Activated naive CD8-positive, alpha-beta T cell treated with anti-CD3 and anti-CD28 coated beads, Interleukin-2, amount 50 U/mL, for 24 hours (primary cell): ENCODE measurements around the gene ATP5IF1.

ENCODE experiments used
- ATAC-seq: fragments of 150-1000 bp; cut with Tn5 transposase; one replicate; pipeline ENCODE4 v1.10.0; 2021
- DNase-seq: peaks from one replicate; pipeline ENCODE4 v3.0.0; 2021
- H3K27ac Mint-ChIP-seq: one replicate; pipeline ENCODE4 v1.8.0; 2021; ENCODE audit warnings: mild to moderate bottlenecking, mixed read lengths
- H3K27me3 Mint-ChIP-seq: one replicate; pipeline ENCODE4 v1.8.0; 2021; ENCODE audit warnings: mixed read lengths
- H3K36me3 Mint-ChIP-seq: one replicate; pipeline ENCODE4 v1.8.0; 2021; ENCODE audit warnings: low read depth, mixed read lengths
- H3K4me1 Mint-ChIP-seq: one replicate; pipeline ENCODE4 v1.8.0; 2021; ENCODE audit warnings: mixed read lengths
- H3K4me3 Mint-ChIP-seq: one replicate; pipeline ENCODE4 v1.8.0; 2021; ENCODE audit warnings: mild to moderate bottlenecking, moderate library complexity, mixed read lengths
- H3K9me3 Mint-ChIP-seq: one replicate; pipeline ENCODE4 v1.8.0; 2021; ENCODE audit warnings: mixed read lengths

The ATP5IF1 gene

GRCh38 chr1:28209700-28210099 lies 26.2 kb upstream of the ATP5IF1 start:
- no peak for ATAC-seq
- no peak for DNase-seq
- Mint-ChIP-seq H3K9me3 (no peaks in the 10 kb centered on the region), H3K27ac (no peak overlapping the region), H3K4me1 (no peaks in the 10 kb centered on the region), H3K27me3 (no peaks in the 10 kb centered on the region), H3K36me3 (peaks cover 27% of the 10 kb centered on the region), H3K4me3 (no peak overlapping the region)

- Mint-ChIP-seq H3K27me3 (no peaks in the 10 kb centered on the region), H3K27ac (no peak overlapping the region), H3K9me3 (no peaks in the 10 kb centered on the region), H3K36me3 (peaks cover 19% of the 10 kb centered on the region), H3K4me1 (no peaks in the 10 kb centered on the region), H3K4me3 (no peak overlapping the region)
- DNase-seq (no peak), ATAC-seq (no peak)
Observed at GRCh38 chr1:28213315-28213714, 22.6 kb upstream of the ATP5IF1 start.

- H3K27ac Mint-ChIP-seq, result no peak overlapping the region
- H3K4me1 Mint-ChIP-seq, result peaks cover 33% of the 10 kb centered on the region
- no peak for DNase-seq
- H3K4me3 Mint-ChIP-seq, result no peak overlapping the region
- peaks cover 41% of the 10 kb centered on the region for H3K36me3 Mint-ChIP-seq
- ATAC-seq, result no peak
- H3K27me3 Mint-ChIP-seq, result peaks cover 2% of the 10 kb centered on the region
- H3K9me3 Mint-ChIP-seq, result no peaks in the 10 kb centered on the region
Observed at GRCh38 chr1:28229089-28229488, 6.8 kb upstream of the ATP5IF1 start.

GRCh38 chr1:28229996-28230395 lies 5.9 kb upstream of the ATP5IF1 start:
- H3K27me3 Mint-ChIP-seq, result peaks cover 2% of the 10 kb centered on the region
- H3K4me3 Mint-ChIP-seq, result no peak overlapping the region

GRCh38 chr1:28232558-28233263 lies 3.2 kb upstream of the ATP5IF1 start, which contains the start of gene DNAJC8:
DNAJC8 (minus strand) TSS chr1:28233029; CDS start chr1:28232998, 31 bp downstream.
- H3K4me1 Mint-ChIP-seq, result peaks cover 35% of the 10 kb centered on the region
- peak within 1 kb of the TSS; percentile 97 for H3K4me3 Mint-ChIP-seq
- H3K9me3 Mint-ChIP-seq, result no peaks in the 10 kb centered on the region
- peak; percentile 67 for ATAC-seq
- H3K27me3 Mint-ChIP-seq, result peaks cover 2% of the 10 kb centered on the region
- H3K36me3 Mint-ChIP-seq, result peaks cover 21% of the 10 kb centered on the region
- H3K27ac Mint-ChIP-seq, result peak within 1 kb of the TSS; percentile 98
- peak; percentile 98 for DNase-seq

More at GRCh38 chr1:28229996-28230395, 5.9 kb upstream of the ATP5IF1 start:
- Mint-ChIP-seq H3K27ac (no peak overlapping the region), H3K36me3 (peaks cover 38% of the 10 kb centered on the region), H3K9me3 (no peaks in the 10 kb centered on the region), H3K4me1 (peaks cover 35% of the 10 kb centered on the region)
- DNase-seq (no peak), ATAC-seq (no peak)

- H3K4me1 Mint-ChIP-seq, result peaks cover 35% of the 10 kb centered on the region
- peaks cover 2% of the 10 kb centered on the region for H3K27me3 Mint-ChIP-seq
- no peak for ATAC-seq
- peaks cover 21% of the 10 kb centered on the region for H3K36me3 Mint-ChIP-seq
- no peak for DNase-seq
- H3K9me3 Mint-ChIP-seq, result no peaks in the 10 kb centered on the region
- peak overlapping the region; percentile 48 for H3K4me3 Mint-ChIP-seq
- no peak overlapping the region for H3K27ac Mint-ChIP-seq
Observed at GRCh38 chr1:28233264-28233606, 2.7 kb upstream of the ATP5IF1 start.

- Mint-ChIP-seq H3K27ac (no peak overlapping the region), H3K9me3 (no peaks in the 10 kb centered on the region), H3K4me3 (no peak overlapping the region), H3K27me3 (peaks cover 2% of the 10 kb centered on the region), H3K4me1 (peaks cover 23% of the 10 kb centered on the region), H3K36me3 (peaks cover 10% of the 10 kb centered on the region)
- no peak for ATAC-seq
- no peak for DNase-seq
Observed at GRCh38 chr1:28236656-28237322, 865 bp downstream of the ATP5IF1 start.

GRCh38 chr1:28239004-28239403 lies 3.1 kb downstream of the ATP5IF1 start:
- Mint-ChIP-seq H3K9me3 (no peaks in the 10 kb centered on the region), H3K4me3 (no peak overlapping the region), H3K27ac (no peak overlapping the region), H3K36me3 (peaks cover 5% of the 10 kb centered on the region), H3K27me3 (no peaks in the 10 kb centered on the region), H3K4me1 (peaks cover 17% of the 10 kb centered on the region)
- DNase-seq (no peak), ATAC-seq (no peak)

- no peak for DNase-seq
- Mint-ChIP-seq H3K27ac (no peak overlapping the region), H3K4me1 (peaks cover 24% of the 10 kb centered on the region)
Observed at GRCh38 chr1:28240024-28240423, 4.1 kb downstream of the ATP5IF1 start.

GRCh38 chr1:28241638-28242241 lies 5.8 kb downstream of the ATP5IF1 start:
- ATAC-seq (no peak), DNase-seq (no peak)
- H3K27me3 Mint-ChIP-seq, result no peaks in the 10 kb centered on the region
- peaks cover 36% of the 10 kb centered on the region for H3K4me1 Mint-ChIP-seq
- H3K36me3 Mint-ChIP-seq, result peaks cover 5% of the 10 kb centered on the region
- H3K4me3 Mint-ChIP-seq, result no peak overlapping the region
- H3K9me3 Mint-ChIP-seq, result no peaks in the 10 kb centered on the region
- H3K27ac Mint-ChIP-seq, result no peak overlapping the region

More at GRCh38 chr1:28240024-28240423, 4.1 kb downstream of the ATP5IF1 start:
- H3K36me3 Mint-ChIP-seq, result peaks cover 5% of the 10 kb centered on the region
- no peak for ATAC-seq
- no peaks in the 10 kb centered on the region for H3K9me3 Mint-ChIP-seq
- H3K27me3 Mint-ChIP-seq, result no peaks in the 10 kb centered on the region
- H3K4me3 Mint-ChIP-seq, result no peak overlapping the region

- Mint-ChIP-seq H3K36me3 (peaks cover 5% of the 10 kb centered on the region), H3K9me3 (no peaks in the 10 kb centered on the region), H3K4me1 (peaks cover 52% of the 10 kb centered on the region), H3K4me3 (peak overlapping the region; percentile 44), H3K27ac (peak overlapping the region; percentile 55), H3K27me3 (no peaks in the 10 kb centered on the region)
- ATAC-seq (no peak), DNase-seq (no peak)
Observed at GRCh38 chr1:28243685-28244311, 7.9 kb downstream of the ATP5IF1 start.

GRCh38 chr1:28244549-28245251 lies 8.8 kb downstream of the ATP5IF1 start:
- ATAC-seq (no peak), DNase-seq (no peak)
- Mint-ChIP-seq H3K36me3 (peaks cover 2% of the 10 kb centered on the region), H3K4me1 (peaks cover 59% of the 10 kb centered on the region), H3K4me3 (peak overlapping the region; percentile 63), H3K27ac (peak overlapping the region; percentile 81), H3K27me3 (no peaks in the 10 kb centered on the region), H3K9me3 (no peaks in the 10 kb centered on the region)

GRCh38 chr1:28246427-28246832 lies 10.5 kb downstream of the ATP5IF1 start:
- Mint-ChIP-seq H3K9me3 (no peaks in the 10 kb centered on the region), H3K27me3 (no peaks in the 10 kb centered on the region), H3K4me3 (peak overlapping the region; percentile 97), H3K4me1 (peaks cover 64% of the 10 kb centered on the region), H3K36me3 (no peaks in the 10 kb centered on the region), H3K27ac (peak overlapping the region; percentile 94)
- DNase-seq (no peak), ATAC-seq (peak; percentile 2)

- Mint-ChIP-seq H3K36me3 (no peaks in the 10 kb centered on the region), H3K9me3 (no peaks in the 10 kb centered on the region), H3K27me3 (no peaks in the 10 kb centered on the region), H3K27ac (peak overlapping the region; percentile 94), H3K4me1 (peaks cover 63% of the 10 kb centered on the region), H3K4me3 (peak overlapping the region; percentile 97)
- ATAC-seq (no peak), DNase-seq (no peak)
Observed at GRCh38 chr1:28247612-28248272, 11.8 kb downstream of the ATP5IF1 start.
